Liver (tissue), 3 donors: ENCODE data around the gene CDX1.

Experiments
- CTCF ChIP-seq: fragments of 150-350 bp; IDR thresholded peaks from 2 replicates; pipeline ENCODE4 v1.5.1; 2017; ENCODE audit warnings: improper control_type of control experiment, low read depth, low read length; ENCODE audit not compliant: missing input control
- EGR1 ChIP-seq, 2 donors: IDR thresholded peaks; 2 replicates each; pipeline ENCODE4 v1.6.1; 2016 to 2018; ENCODE audit warnings: antibody characterized with exemption in 2 of 2, low read depth in 2 of 2
- NR2F2 ChIP-seq: IDR thresholded peaks from 2 replicates; pipeline ENCODE4 v1.6.1; 2016; ENCODE audit warnings: antibody characterized with exemption
- RAD21 ChIP-seq, 2 donors: IDR thresholded peaks; 2 replicates each; pipeline ENCODE4 v1.6.1; 2016; ENCODE audit warnings: antibody characterized with exemption in 2 of 2, mild to moderate bottlenecking in 2 of 2
- REST ChIP-seq: IDR thresholded peaks from 2 replicates; pipeline ENCODE4 v1.6.1; 2016; ENCODE audit warnings: antibody characterized with exemption, mild to moderate bottlenecking
- TAF1 ChIP-seq: conservative IDR thresholded peaks from 2 replicates; pipeline ENCODE4 v1.6.1; 2016; ENCODE audit warnings: antibody characterized with exemption, mild to moderate bottlenecking
- donor health status: healthy.
- donor health status: healthy.

DNA sequence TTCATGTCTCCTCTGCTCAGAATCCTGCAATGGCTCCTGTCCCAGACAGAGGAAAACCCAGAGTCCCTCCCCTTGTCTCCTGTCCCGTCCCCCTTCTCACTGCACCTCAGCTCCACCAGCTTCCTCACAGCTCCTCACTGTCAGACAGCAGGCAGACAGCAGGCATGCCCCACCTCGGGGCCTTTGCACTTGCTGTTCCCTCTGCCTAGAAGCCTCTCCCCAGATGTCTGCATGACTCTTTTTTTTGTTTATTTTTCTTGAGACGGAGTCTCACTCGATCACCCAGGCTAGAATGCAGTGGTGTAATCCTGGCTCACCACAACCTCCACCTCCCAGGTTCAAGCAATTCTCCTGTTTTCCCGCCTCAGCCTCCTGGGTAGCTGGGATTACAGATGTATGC lies 14.4 kb downstream of the CDX1 start:
- TF ChIP-seq CTCF, result no peak
- no peak for TF ChIP-seq RAD21 (IDR thresholded peaks at IDR 0.05)
- TF ChIP-seq NR2F2, result no peak
- no peak for TF ChIP-seq REST
- no peak for TF ChIP-seq TAF1
- no peak for TF ChIP-seq EGR1 (IDR thresholded peaks at IDR 0.05; ENCODE audit: low read depth in 2 of 2)
